Mucosa of rectum (tissue), 2 donors: ENCODE measurements around the gene GNB5.

ENCODE experiments used
- H3K27ac ChIP-seq, 2 donors: one replicate each; pipeline ENCODE4 v1.7.0; 2013; ENCODE audit warnings: inconsistent platforms in 2 of 2, low read depth in 2 of 2, low read length in 2 of 2
- H3K27me3 ChIP-seq, 2 donors: one replicate each; pipeline ENCODE4 v1.7.0; 2013; ENCODE audit warnings: low read length in 2 of 2; ENCODE audit not compliant: control insufficient read depth in 2 of 2, insufficient read depth in 2 of 2
- H3K36me3 ChIP-seq, 2 donors: one replicate each; pipeline ENCODE4 v1.7.0; 2013; ENCODE audit warnings: low read length in 2 of 2; ENCODE audit not compliant: control insufficient read depth in 2 of 2, insufficient read depth in 2 of 2
- H3K4me1 ChIP-seq, 2 donors: one replicate each; pipeline ENCODE4 v1.7.0; 2013; ENCODE audit warnings: low read length in 2 of 2, mild to moderate bottlenecking in 1 of 2; ENCODE audit not compliant: control insufficient read depth in 2 of 2, insufficient read depth in 2 of 2
- H3K4me3 ChIP-seq, 2 donors: one replicate each; pipeline ENCODE4 v1.7.0; 2013; ENCODE audit warnings: low read length in 2 of 2
- H3K9ac ChIP-seq, 2 donors: one replicate each; pipeline ENCODE4 v1.7.0; 2013; ENCODE audit warnings: low read length in 2 of 2, low read depth in 1 of 2, mild to moderate bottlenecking in 1 of 2
- H3K9me3 ChIP-seq, 2 donors: one replicate each; pipeline ENCODE4 v1.7.0; 2013; ENCODE audit warnings: low read length in 2 of 2; ENCODE audit not compliant: control insufficient read depth in 2 of 2
- donor health status: healthy.
- donor health status: Normal muscosa, but diverticular disease.

The GNB5 gene

GRCh38 chr15:52161406-52161966, 29.7 kb downstream of the GNB5 start:
- no peak overlapping the region for H3K27ac ChIP-seq
- H3K27me3 ChIP-seq: no peaks in the 10 kb centered on the region
- H3K9me3 ChIP-seq: no peaks in the 10 kb centered on the region
- no peaks in the 10 kb centered on the region for H3K4me1 ChIP-seq
- no peak overlapping the region for H3K9ac ChIP-seq
- no peak overlapping the region for H3K4me3 ChIP-seq
- no peaks in the 10 kb centered on the region for H3K36me3 ChIP-seq

GRCh38 chr15:52159645-52160044, 31.5 kb downstream of the GNB5 start:
- H3K9me3 ChIP-seq: no peaks in the 10 kb centered on the region
- no peaks in the 10 kb centered on the region for H3K27me3 ChIP-seq
- no peaks in the 10 kb centered on the region for H3K4me1 ChIP-seq
- no peak overlapping the region for H3K27ac ChIP-seq
- no peaks in the 10 kb centered on the region for H3K36me3 ChIP-seq
- H3K4me3 ChIP-seq: no peak overlapping the region
- no peak overlapping the region for H3K9ac ChIP-seq

- Histone ChIP-seq H3K27me3 (no peaks in the 10 kb centered on the region), H3K9ac (no peak overlapping the region), H3K36me3 (no peaks in the 10 kb centered on the region), H3K27ac (no peak overlapping the region), H3K4me3 (no peak overlapping the region), H3K9me3 (no peaks in the 10 kb centered on the region), H3K4me1 (no peaks in the 10 kb centered on the region)
Observed at GRCh38 chr15:52158084-52158765, 33.0 kb downstream of the GNB5 start.

GRCh38 chr15:52155878-52156277, 35.3 kb downstream of the GNB5 start:
- H3K4me3 ChIP-seq: no peak overlapping the region
- H3K4me1 ChIP-seq: peaks cover 0 to 5% of the 10 kb centered on the region in 2 donors
- no peaks in the 10 kb centered on the region for H3K9me3 ChIP-seq
- H3K27me3 ChIP-seq: no peaks in the 10 kb centered on the region
- peaks cover 0 to 5% of the 10 kb centered on the region in 2 donors for H3K36me3 ChIP-seq
- H3K27ac ChIP-seq: no peak overlapping the region
- H3K9ac ChIP-seq: no peak overlapping the region

- Histone ChIP-seq H3K4me1 (peaks cover 0 to 5% of the 10 kb centered on the region in 2 donors), H3K9me3 (no peaks in the 10 kb centered on the region), H3K27me3 (no peaks in the 10 kb centered on the region), H3K4me3 (no peak overlapping the region), H3K36me3 (peaks cover 0 to 8% of the 10 kb centered on the region in 2 donors), H3K9ac (no peak overlapping the region), H3K27ac (no peak overlapping the region)
Observed at GRCh38 chr15:52154896-52155865, 36.0 kb downstream of the GNB5 start.

GRCh38 chr15:52153900-52154895, 37.0 kb downstream of the GNB5 start:
- no peaks in the 10 kb centered on the region for H3K9me3 ChIP-seq
- H3K4me1 ChIP-seq: peaks cover 0 to 5% of the 10 kb centered on the region in 2 donors
- H3K27ac ChIP-seq: no peak overlapping the region
- H3K36me3 ChIP-seq: peaks cover 3 to 13% of the 10 kb centered on the region in 2 donors
- no peak overlapping the region for H3K4me3 ChIP-seq
- H3K9ac ChIP-seq: no peak overlapping the region
- no peaks in the 10 kb centered on the region for H3K27me3 ChIP-seq

GRCh38 chr15:52151353-52151752, 39.8 kb downstream of the GNB5 start:
- no peak overlapping the region for H3K4me3 ChIP-seq
- H3K9me3 ChIP-seq: no peaks in the 10 kb centered on the region
- H3K36me3 ChIP-seq: peaks cover 3 to 13% of the 10 kb centered on the region in 2 donors
- H3K27me3 ChIP-seq: no peaks in the 10 kb centered on the region
- H3K4me1 ChIP-seq: peaks cover 0 to 5% of the 10 kb centered on the region in 2 donors
- H3K27ac ChIP-seq: no peak overlapping the region
- no peak overlapping the region for H3K9ac ChIP-seq

GRCh38 chr15:52150871-52151270, 40.3 kb downstream of the GNB5 start:
- Histone ChIP-seq H3K27ac (no peak overlapping the region), H3K36me3 (peaks cover 3 to 13% of the 10 kb centered on the region in 2 donors)

GRCh38 chr15:52150043-52150825, 41.0 kb downstream of the GNB5 start:
- Histone ChIP-seq H3K9ac (no peak overlapping the region), H3K9me3 (no peaks in the 10 kb centered on the region), H3K27me3 (no peaks in the 10 kb centered on the region), H3K36me3 (peaks cover 3 to 13% of the 10 kb centered on the region in 2 donors), H3K4me3 (no peak overlapping the region), H3K27ac (no peak overlapping the region), H3K4me1 (peaks cover 0 to 5% of the 10 kb centered on the region in 2 donors)

More at GRCh38 chr15:52150871-52151270, 40.3 kb downstream of the GNB5 start:
- Histone ChIP-seq H3K9ac (no peak overlapping the region), H3K9me3 (no peaks in the 10 kb centered on the region), H3K27me3 (no peaks in the 10 kb centered on the region), H3K4me3 (no peak overlapping the region), H3K4me1 (peaks cover 0 to 5% of the 10 kb centered on the region in 2 donors)
